IMR-90 (cell line): ENCODE data around the gene ASXL1. TPM values are rescaled to one million over a fixed set of nuclear protein-coding genes. Genes with fewer than 3 reads are reported as not detected.
"Not testable (repeated sequence)": the region's sequence is repeated elsewhere in the genome, so short reads cannot be mapped to it uniquely, and the experiment has no call there.

ENCODE experiments used
- ATAC-seq: fragments of 200-7000 bp; cut with Tn5 transposase; 2 replicates; pipeline ENCODE4 v1.9.1; 2020; ENCODE audit warnings: low read depth, mild to moderate bottlenecking, moderate library complexity
- BruUV-seq: library from RNA; stranded (reverse); fragments of 400-500 nt; replicated peaks from 2 replicates; lab custom pipeline; 2021; lab: Mats Ljungman, UMichigan
- CTCF ChIA-PET: fragments of 300-600 bp; formaldehyde crosslinking; extraction: SDS; loops from one replicate; lab custom pipeline; 2021; ENCODE audit warnings: antibody characterized with exemption; lab: Yijun Ruan, JAX
- POLR2A ChIA-PET: fragments of 300-600 bp; sonication (Branson Sonifier 250); formaldehyde crosslinking; loops from one replicate; lab custom pipeline; 2022; ENCODE audit warnings: antibody characterized with exemption; ENCODE audit not compliant: unreplicated experiment; lab: Charles Lee
- DNase-seq: peaks from one replicate; pipeline ENCODE4 v3.0.0; 2013
- H2AFZ ChIP-seq: replicated peaks from 2 replicates; pipeline ENCODE3; 2013; ENCODE audit warnings: low read length, mild to moderate bottlenecking; ENCODE audit not compliant: poor library complexity
- H2AK5ac ChIP-seq: 2 replicates; pipeline ENCODE4 v1.6.1; 2013; ENCODE audit warnings: low read depth, low read length, inconsistent platforms
- H2AK9ac ChIP-seq: replicated peaks from 2 replicates; pipeline ENCODE3; 2013; ENCODE audit warnings: mild to moderate bottlenecking, low read depth, low read length, moderate library complexity; ENCODE audit not compliant: poor library complexity
- H2BK120ac ChIP-seq: 2 replicates; pipeline ENCODE4 v1.6.1; 2013; ENCODE audit warnings: low read depth, low read length, inconsistent platforms
- H2BK15ac ChIP-seq: 3 replicates; pipeline ENCODE4 v1.6.1; 2013; ENCODE audit warnings: low read depth, low read length, inconsistent platforms
- H2BK20ac ChIP-seq: 2 replicates; pipeline ENCODE4 v1.6.1; 2013; ENCODE audit warnings: low read depth, mild to moderate bottlenecking, inconsistent platforms, low read length, moderate library complexity
- H2BK5ac ChIP-seq: 2 replicates; pipeline ENCODE4 v1.6.1; 2013; ENCODE audit warnings: mild to moderate bottlenecking, low read depth, low read length, inconsistent platforms; ENCODE audit not compliant: poor library complexity, severe bottlenecking
- H3K14ac ChIP-seq: replicated peaks from 2 replicates; pipeline ENCODE4 v1.6.1; 2013; ENCODE audit warnings: low read depth, low read length, inconsistent platforms
- H3K18ac ChIP-seq: 2 replicates; pipeline ENCODE4 v1.6.1; 2013; ENCODE audit warnings: low read depth, low read length, control low read depth
- H3K23ac ChIP-seq: 2 replicates; pipeline ENCODE4 v1.6.1; 2013; ENCODE audit warnings: low read depth, low read length, inconsistent platforms
- H3K27ac ChIP-seq: 2 replicates; pipeline ENCODE4 v1.5.1; 2013; ENCODE audit warnings: mild to moderate bottlenecking, control low read depth, low read length; ENCODE audit not compliant: insufficient read depth
- H3K27me3 ChIP-seq: 2 replicates; pipeline ENCODE4 v1.6.1; 2013; ENCODE audit warnings: low read length; ENCODE audit not compliant: control insufficient read depth, insufficient read depth
- H3K36me3 ChIP-seq: 2 replicates; pipeline ENCODE4 v1.6.1; 2013; ENCODE audit warnings: low read length, mixed read lengths; ENCODE audit not compliant: control insufficient read depth, insufficient read depth
- H3K4ac ChIP-seq: 2 replicates; pipeline ENCODE4 v1.6.1; 2013; ENCODE audit warnings: low read depth, low read length, inconsistent platforms
- H3K4me1 ChIP-seq: 2 replicates; pipeline ENCODE4 v1.6.1; 2013; ENCODE audit warnings: low read length, mixed read lengths; ENCODE audit not compliant: control insufficient read depth, insufficient read depth
- H3K4me2 ChIP-seq: 2 replicates; pipeline ENCODE4 v1.6.1; 2013; ENCODE audit warnings: low read depth, mild to moderate bottlenecking, control low read depth, low read length, moderate library complexity
- H3K4me3 ChIP-seq: 2 replicates; pipeline ENCODE4 v1.5.1; 2013; ENCODE audit warnings: low read depth, mild to moderate bottlenecking, control low read depth, low read length, moderate library complexity; ENCODE audit not compliant: insufficient read depth
- H3K56ac ChIP-seq: 2 replicates; pipeline ENCODE4 v1.6.1; 2013; ENCODE audit warnings: low read length, inconsistent platforms; ENCODE audit not compliant: insufficient read depth; ENCODE audit errors: extremely low read depth
- H3K79me1 ChIP-seq, 2 experiments: 2 replicates each; pipeline ENCODE4 v1.6.1; 2013; ENCODE audit warnings: low read length in 2 of 2, inconsistent platforms in 1 of 2, low read depth in 1 of 2
- H3K9ac ChIP-seq: 2 replicates; pipeline ENCODE4 v1.6.1; 2013; ENCODE audit warnings: low read depth, low read length, control low read depth
- H3K9me1 ChIP-seq: 2 replicates; pipeline ENCODE4 v1.6.1; 2013; ENCODE audit warnings: low read length, inconsistent platforms; ENCODE audit not compliant: insufficient read depth
- H3K9me3 ChIP-seq: 2 replicates; pipeline ENCODE4 v1.6.1; 2013; ENCODE audit warnings: low read length; ENCODE audit not compliant: control insufficient read depth, insufficient read depth
- H4K20me1 ChIP-seq: 2 replicates; pipeline ENCODE4 v1.6.1; 2013; ENCODE audit warnings: low read length, inconsistent platforms; ENCODE audit not compliant: insufficient read depth
- H4K5ac ChIP-seq: 2 replicates; pipeline ENCODE4 v1.6.1; 2013; ENCODE audit warnings: mild to moderate bottlenecking, low read depth, low read length, control low read depth
- H4K8ac ChIP-seq, 2 experiments: 2 replicates each; pipeline ENCODE4 v1.6.1; 2013; ENCODE audit warnings: low read depth in 2 of 2, low read length in 2 of 2, control low read depth in 1 of 2, inconsistent platforms in 1 of 2
- H4K91ac ChIP-seq: 2 replicates; pipeline ENCODE4 v1.6.1; 2013; ENCODE audit warnings: low read depth, low read length, inconsistent platforms; ENCODE audit not compliant: insufficient read depth
- WGBS, 2 experiments: methylation state at CpG; one replicate each; pipeline versions ENCODE4 v1.1.5 to v1.1.7; 2013; ENCODE audit warnings: missing lambda C conversion rate in 2 of 2; ENCODE audit not compliant: insufficient read length in 1 of 2; ENCODE audit errors: extremely low coverage in 2 of 2; 5-methylcytosine and 5-hydroxymethylcytosine counted together
- dilution Hi-C: fragments of 300-500 bp; cut with HindIII; formaldehyde crosslinking; loops from one replicate; pipeline ENCODE4 v1.14.3; 2018; ENCODE audit warnings: low sequenced_read_pairs; ENCODE audit not compliant: unreplicated experiment
- in situ Hi-C: fragments of 300-500 bp; cut with MboI; formaldehyde crosslinking; loops from 3 replicates; pipeline ENCODE4 v1.14.3; 2019; ENCODE audit warnings: low sequenced_read_pairs, inconsistent platforms, mixed read lengths
- intact Hi-C: fragments of 100-400 bp; cut with micrococcal nuclease; formaldehyde crosslinking; loops from 2 replicates; pipeline ENCODE4 v1.10.0; 2022
- polyA plus RNA-seq, 3 experiments: library from polyadenylated mRNA; depleted of rRNA; stranded (reverse); fragments of >200 nt; gene quantifications; 2 replicates each; pipeline ENCODE4 v1.2.3, GENCODE V29; 2012; ENCODE audit warnings: low replicate concordance in 1 of 3
- total RNA-seq: library from RNA; depleted of rRNA; stranded (reverse); fragments of >200 nt; gene quantifications from 2 replicates; pipeline ENCODE4 v1.2.3, GENCODE V29; 2012

Gene ASXL1
- total and polyA plus RNA-seq, 2 of the 4 experiments (the other 2 are of a cell fraction), result 29.9 to 37.1 TPM

DNA sequence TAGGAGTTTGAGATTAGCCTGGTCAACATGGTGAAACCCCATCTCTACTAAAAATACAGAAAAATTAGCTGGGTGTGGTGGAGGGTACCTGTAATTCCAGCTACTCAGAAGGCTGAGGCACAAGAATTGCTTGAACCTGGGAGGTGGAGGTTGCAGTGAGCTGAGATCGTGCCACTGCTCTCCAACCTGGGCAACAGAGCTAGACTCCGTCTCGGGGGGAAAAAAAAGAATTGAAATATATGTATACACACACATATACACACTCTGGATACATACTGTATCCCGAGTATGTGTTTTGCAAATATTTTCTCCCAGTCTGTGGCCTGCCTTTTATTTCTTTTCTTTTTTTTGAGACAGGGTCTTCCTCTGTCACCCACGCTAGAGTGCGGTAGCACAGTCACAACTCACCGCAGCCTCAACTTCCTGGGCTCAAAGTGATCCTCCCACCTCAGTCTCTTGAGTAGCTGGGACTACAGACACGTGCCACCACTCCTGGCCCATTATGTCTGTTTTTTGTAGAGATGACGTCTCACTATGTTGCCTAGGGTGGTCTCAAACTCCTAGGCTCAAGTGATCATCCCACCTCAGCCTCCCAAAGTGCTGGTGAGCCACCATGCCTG is 49.1 kb downstream of the ASXL1 start:
- H4K5ac ChIP-seq, H3K4me2 ChIP-seq, H2BK15ac ChIP-seq, H3K14ac ChIP-seq, H3K4me1 ChIP-seq, H3K18ac ChIP-seq, DNase-seq, H3K9me3 ChIP-seq, H2AFZ ChIP-seq, CTCF ChIA-PET, H3K4me3 ChIP-seq, H3K56ac ChIP-seq, H3K27me3 ChIP-seq, ATAC-seq, H2BK120ac ChIP-seq, H3K4ac ChIP-seq, POLR2A ChIA-PET, H3K9ac ChIP-seq, H2AK5ac ChIP-seq, BruUV-seq, H4K8ac ChIP-seq, H3K27ac ChIP-seq, H2BK20ac ChIP-seq, H4K91ac ChIP-seq, H3K23ac ChIP-seq, in situ Hi-C loops, H2BK5ac ChIP-seq, H3K9me1 ChIP-seq, intact Hi-C loops, dilution Hi-C loops, H2AK9ac ChIP-seq: not testable (repeated sequence)
- 100% methylated on average over 2 of the region's 9 CpGs; no CpG with 5 or more reads in 1 of the 2 experiments for whole genome bisulfite sequencing, 2 experiments
- Histone ChIP-seq H3K79me1 (peaks cover 47 to 74% of the 10 kb centered on the region in 2 experiments), H3K36me3 (peaks cover 10% of the 10 kb centered on the region), H4K20me1 (peaks cover 37% of the 10 kb centered on the region; the same call in 1 of the 2 replicates)
